HCT116 (cell line): Measurements from ENCODE around the gene LSM7. TPM values are rescaled to one million over a fixed set of nuclear protein-coding genes. Genes with fewer than 3 reads are reported as not detected.

Source experiments
- ATAC-seq: fragments of 200-7000 bp; cut with Tn5 transposase; 2 replicates; pipeline ENCODE4 v1.9.1; 2020; ENCODE audit warnings: mild to moderate bottlenecking, moderate library complexity
- BruUV-seq: library from RNA; stranded (reverse); fragments of 400-500 nt; replicated peaks from 2 replicates; lab custom pipeline; 2021; lab: Mats Ljungman, UMichigan
- CTCF ChIA-PET: fragments of 300-600 bp; sonication (Branson Sonifier 250); formaldehyde crosslinking; loops from one replicate; lab custom pipeline; 2021; ENCODE audit warnings: antibody characterized with exemption; lab: Charles Lee
- POLR2A ChIA-PET: fragments of 300-600, 350-600 bp; sonication (Branson Sonifier 250); formaldehyde crosslinking; loops from one replicate; lab custom pipeline; 2021; ENCODE audit warnings: antibody characterized with exemption; lab: Charles Lee
- RAD21 ChIA-PET, 2 experiments: fragments of 300-600 bp; sonication (Branson Sonifier 250); formaldehyde crosslinking; loops; one replicate each; lab custom pipeline; 2023; ENCODE audit warnings: low total read pairs in 2 of 2; ENCODE audit not compliant: uncharacterized antibody in 2 of 2, unreplicated experiment in 2 of 2, low non-redundant PET in 1 of 2; lab: Charles Lee
- DNase-seq: peaks from one replicate; pipeline ENCODE4 v3.0.0-alpha.2; 2010; ENCODE audit warnings: low read depth, low spot score
- H2AFZ ChIP-seq: fragments of 200-600 bp; shearing (Covaris generic), sonication (generic); 2 replicates; pipeline ENCODE4 v1.6.1; 2017; ENCODE audit warnings: low read depth, mixed run types, mixed read lengths, antibody characterized with exemption, low read length; ENCODE audit not compliant: poor library complexity, severe bottlenecking
- H3K27ac ChIP-seq: 2 replicates; pipeline ENCODE4 v1.5.1; 2012; ENCODE audit warnings: low read depth, low read length
- H3K27me3 ChIP-seq: fragments of 200-600 bp; sonication (generic); 2 replicates; pipeline ENCODE4 v1.6.1; 2016; ENCODE audit warnings: mixed run types, low read length, mixed read lengths; ENCODE audit not compliant: insufficient read depth
- H3K36me3 ChIP-seq, 2 experiments: fragments of 200-500 bp in 1 of 2; fragments of 200-600 bp in 1 of 2; sonication (Bioruptor generic) in 1 of 2; sonication (generic) in 1 of 2; 2 replicates each; pipeline versions ENCODE4 v1.5.1 to v1.6.1; 2014 to 2016; ENCODE audit warnings: low read length in 2 of 2, inconsistent platforms in 1 of 2, mixed read lengths in 1 of 2, mixed run types in 1 of 2; ENCODE audit not compliant: insufficient read depth in 2 of 2, control insufficient read depth in 1 of 2
- H3K4me1 ChIP-seq, 2 experiments: fragments of 200-600 bp in 1 of 2; sonication (generic) in 1 of 2; 2 replicates each; pipeline versions ENCODE4 v1.5.1 to v1.6.1; 2012 to 2017; ENCODE audit warnings: low read length in 2 of 2, inconsistent platforms in 1 of 2, mild to moderate bottlenecking in 1 of 2, mixed read lengths in 1 of 2, mixed run types in 1 of 2, moderate library complexity in 1 of 2; ENCODE audit not compliant: insufficient read depth in 2 of 2, control insufficient read depth in 1 of 2
- H3K4me2 ChIP-seq: fragments of 200-600 bp; sonication (generic); 2 replicates; pipeline ENCODE4 v1.6.1; 2017; ENCODE audit warnings: mixed run types, low read length, mixed read lengths
- H3K4me3 ChIP-seq, 2 experiments: fragments of 200-600 bp in 1 of 2; sonication (generic) in 1 of 2; replicated peaks in 1 of 2; 2 replicates each; pipeline ENCODE4 v1.5.1; 2011 to 2016; ENCODE audit warnings: low read length in 2 of 2, control low read depth in 1 of 2, low read depth in 1 of 2, mild to moderate bottlenecking in 1 of 2, mixed read lengths in 1 of 2, mixed run types in 1 of 2
- H3K79me2 ChIP-seq: fragments of 200-600 bp; sonication (generic); 2 replicates; pipeline ENCODE4 v1.6.1; 2017; ENCODE audit warnings: mild to moderate bottlenecking, mixed run types, low read length, moderate library complexity, mixed read lengths; ENCODE audit not compliant: insufficient read depth
- H3K9ac ChIP-seq: fragments of 200-600 bp; sonication (generic); 2 replicates; pipeline ENCODE4 v1.6.1; 2016; ENCODE audit warnings: low read length, mixed read lengths
- H3K9me2 ChIP-seq: fragments of 200-600 bp; sonication (generic), shearing (Covaris generic); 2 replicates; pipeline ENCODE4 v1.6.1; 2017; ENCODE audit warnings: mixed run types, mild to moderate bottlenecking, moderate library complexity; ENCODE audit not compliant: insufficient read depth
- H3K9me3 ChIP-seq, 2 experiments: fragments of 200-500 bp in 1 of 2; fragments of 200-600 bp in 1 of 2; sonication (Bioruptor generic) in 1 of 2; sonication (generic) in 1 of 2; 2 replicates each; pipeline ENCODE4 v1.6.1; 2014 to 2017; ENCODE audit warnings: low read length in 2 of 2, mixed read lengths in 2 of 2, inconsistent platforms in 1 of 2, low read depth in 1 of 2, mild to moderate bottlenecking in 1 of 2, mixed run types in 1 of 2, moderate library complexity in 1 of 2; ENCODE audit not compliant: control insufficient read depth in 1 of 2, insufficient read depth in 1 of 2
- H4K20me1 ChIP-seq: fragments of 200-600 bp; sonication (generic), shearing (Covaris generic); 2 replicates; pipeline ENCODE4 v1.6.1; 2017; ENCODE audit warnings: mixed run types, mild to moderate bottlenecking, moderate library complexity; ENCODE audit not compliant: insufficient read depth
- CEBPB ChIP-seq: IDR thresholded peaks from 2 replicates; pipeline ENCODE4 v1.6.1; 2012; ENCODE audit warnings: low read depth
- EGR1 ChIP-seq: IDR thresholded peaks from 2 replicates; pipeline ENCODE4 v1.6.1; 2012; ENCODE audit warnings: low read depth
- ELF1 ChIP-seq: IDR thresholded peaks from 2 replicates; pipeline ENCODE4 v1.6.1; 2012; ENCODE audit warnings: low read depth, borderline replicate concordance
- EZH2phosphoT487 ChIP-seq: fragments of 200-600 bp; IDR thresholded peaks from 2 replicates; pipeline ENCODE4 v1.6.1; 2018; ENCODE audit warnings: antibody characterized with exemption, borderline replicate concordance
- JUND ChIP-seq: IDR thresholded peaks from 2 replicates; pipeline ENCODE4 v1.6.1; 2012
- POLR2A ChIP-seq: IDR thresholded peaks from 2 replicates; pipeline ENCODE4 v1.7.0; 2011; ENCODE audit warnings: borderline replicate concordance; ENCODE audit not compliant: insufficient read depth, insufficient read length; ENCODE audit errors: extremely low read depth
- POLR2AphosphoS5 ChIP-seq: IDR thresholded peaks from 2 replicates; pipeline ENCODE4 v1.6.1; 2011; ENCODE audit warnings: mild to moderate bottlenecking, low read depth, low read length, moderate library complexity
- RAD21 ChIP-seq: IDR thresholded peaks from 2 replicates; pipeline ENCODE4 v1.6.1; 2012; ENCODE audit warnings: low read depth, mild to moderate bottlenecking
- SIN3A ChIP-seq: IDR thresholded peaks from 2 replicates; pipeline ENCODE4 v1.6.1; 2012; ENCODE audit warnings: low read depth
- SP1 ChIP-seq: IDR thresholded peaks from 2 replicates; pipeline ENCODE4 v1.6.1; 2012; ENCODE audit warnings: low read depth
- SRF ChIP-seq: IDR thresholded peaks from 2 replicates; pipeline ENCODE4 v1.6.1; 2012; ENCODE audit warnings: low read depth
- TCF7L2 ChIP-seq: IDR thresholded peaks from 2 replicates; pipeline ENCODE4 v1.7.0; 2011; ENCODE audit warnings: borderline replicate concordance, inconsistent platforms; ENCODE audit not compliant: insufficient read depth, insufficient read length; ENCODE audit errors: extremely low read depth
- YY1 ChIP-seq: IDR thresholded peaks from 2 replicates; pipeline ENCODE4 v1.6.1; 2011; ENCODE audit warnings: low read length, low read depth, moderate library complexity, mild to moderate bottlenecking; ENCODE audit not compliant: insufficient replicate concordance; ENCODE audit errors: extremely low read depth
- ZFX ChIP-seq: fragments of 450-650 bp; IDR thresholded peaks from 2 replicates; pipeline ENCODE4 v1.6.1; 2017
- intact Hi-C: fragments of 100-400 bp; cut with micrococcal nuclease; formaldehyde crosslinking; loops from 2 replicates; pipeline ENCODE4 v1.10.0; 2022
- total RNA-seq: library from RNA; stranded (reverse); gene quantifications from one replicate; pipeline ENCODE4 v1.2.1, GENCODE V29; 2021; ENCODE audit not compliant: unreplicated experiment
- TF ChIP-seq, protein P1 (sequence below): IDR thresholded peaks from 2 replicates; pipeline ENCODE4 v1.6.1; 2012; ENCODE audit warnings: low read depth

LSM7 gene
- total RNA-seq, 1 experiment from 2014 or later: 190 TPM

DNA sequence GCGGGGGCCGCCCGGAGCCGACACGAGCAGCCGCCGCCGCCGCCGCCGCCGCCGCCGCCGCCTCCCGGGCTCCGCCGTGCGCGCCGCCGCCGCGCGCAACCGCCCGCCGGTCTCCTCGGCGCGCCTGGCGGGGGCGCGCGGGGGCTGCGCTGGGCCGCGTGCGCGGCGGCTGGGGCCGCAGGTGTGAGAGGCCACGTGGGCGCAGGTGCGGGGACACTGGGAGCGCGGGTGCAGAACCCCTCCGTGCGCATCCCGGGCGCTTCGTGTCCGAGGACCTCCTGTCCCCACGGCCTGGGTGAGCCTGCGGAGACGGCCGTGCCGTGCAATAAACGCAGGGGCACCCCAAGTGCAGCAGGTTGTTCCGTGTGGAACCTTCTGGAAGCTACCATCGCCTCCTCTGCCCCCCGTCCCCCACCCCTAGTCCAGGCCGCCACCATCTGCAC, 20.3 kb downstream of the LSM7 start, which contains the start of gene LINGO3 (continued):
- TF ChIP-seq, protein P1, sequence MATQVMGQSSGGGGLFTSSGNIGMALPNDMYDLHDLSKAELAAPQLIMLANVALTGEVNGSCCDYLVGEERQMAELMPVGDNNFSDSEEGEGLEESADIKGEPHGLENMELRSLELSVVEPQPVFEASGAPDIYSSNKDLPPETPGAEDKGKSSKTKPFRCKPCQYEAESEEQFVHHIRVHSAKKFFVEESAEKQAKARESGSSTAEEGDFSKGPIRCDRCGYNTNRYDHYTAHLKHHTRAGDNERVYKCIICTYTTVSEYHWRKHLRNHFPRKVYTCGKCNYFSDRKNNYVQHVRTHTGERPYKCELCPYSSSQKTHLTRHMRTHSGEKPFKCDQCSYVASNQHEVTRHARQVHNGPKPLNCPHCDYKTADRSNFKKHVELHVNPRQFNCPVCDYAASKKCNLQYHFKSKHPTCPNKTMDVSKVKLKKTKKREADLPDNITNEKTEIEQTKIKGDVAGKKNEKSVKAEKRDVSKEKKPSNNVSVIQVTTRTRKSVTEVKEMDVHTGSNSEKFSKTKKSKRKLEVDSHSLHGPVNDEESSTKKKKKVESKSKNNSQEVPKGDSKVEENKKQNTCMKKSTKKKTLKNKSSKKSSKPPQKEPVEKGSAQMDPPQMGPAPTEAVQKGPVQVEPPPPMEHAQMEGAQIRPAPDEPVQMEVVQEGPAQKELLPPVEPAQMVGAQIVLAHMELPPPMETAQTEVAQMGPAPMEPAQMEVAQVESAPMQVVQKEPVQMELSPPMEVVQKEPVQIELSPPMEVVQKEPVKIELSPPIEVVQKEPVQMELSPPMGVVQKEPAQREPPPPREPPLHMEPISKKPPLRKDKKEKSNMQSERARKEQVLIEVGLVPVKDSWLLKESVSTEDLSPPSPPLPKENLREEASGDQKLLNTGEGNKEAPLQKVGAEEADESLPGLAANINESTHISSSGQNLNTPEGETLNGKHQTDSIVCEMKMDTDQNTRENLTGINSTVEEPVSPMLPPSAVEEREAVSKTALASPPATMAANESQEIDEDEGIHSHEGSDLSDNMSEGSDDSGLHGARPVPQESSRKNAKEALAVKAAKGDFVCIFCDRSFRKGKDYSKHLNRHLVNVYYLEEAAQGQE: no peak

DNA sequence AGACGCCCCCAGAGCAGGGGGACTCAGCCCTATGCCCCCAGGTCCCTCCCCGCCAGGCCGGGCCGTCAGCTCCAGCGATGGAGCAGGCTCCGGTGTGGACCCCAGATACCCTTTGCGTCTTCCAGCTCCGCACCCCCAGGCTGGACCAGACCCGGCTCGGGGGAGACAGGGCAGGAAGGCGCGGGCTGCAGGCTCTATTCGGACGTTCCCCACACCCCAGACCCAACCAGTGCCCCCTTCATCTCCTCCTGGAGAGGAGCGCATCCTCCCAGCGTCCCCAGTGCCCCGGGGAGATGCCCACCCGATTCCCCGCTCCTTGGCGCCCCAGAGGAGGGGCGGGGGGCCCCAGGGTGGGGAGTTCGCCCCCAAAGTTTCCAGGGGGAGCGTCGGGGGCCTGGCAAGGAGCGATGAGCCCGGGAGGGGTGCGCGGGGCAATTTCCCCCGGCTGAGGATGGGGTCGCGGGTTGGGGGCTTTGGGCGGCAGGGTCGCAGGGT, 20.8 kb downstream of the LSM7 start:
- intact Hi-C loops: no loop called here
- Histone ChIP-seq H3K4me1 (peaks cover 7 to 12% of the 10 kb centered on the region in 2 experiments), H3K27me3 (no peaks in the 10 kb centered on the region), H3K9me3 (no peaks in the 10 kb centered on the region), H4K20me1 (no peaks in the 10 kb centered on the region), H3K9me2 (no peaks in the 10 kb centered on the region), H3K27ac (no peak overlapping the region), H3K36me3 (no peaks in the 10 kb centered on the region), H3K4me3 (no peak overlapping the region), H3K79me2 (no peaks in the 10 kb centered on the region), H2AFZ (no peak overlapping the region), H3K9ac (no peak overlapping the region), H3K4me2 (no peak overlapping the region)
- ATAC-seq (no peak), DNase-seq (no peak)
- no TSS peak for BruUV-seq
- TF ChIP-seq SP1: no peak
- TF ChIP-seq POLR2AphosphoS5: no peak
- POLR2A ChIA-PET: no interaction called here
- RAD21 ChIA-PET: no interaction called here
- CTCF ChIA-PET: no interaction called here

DNA sequence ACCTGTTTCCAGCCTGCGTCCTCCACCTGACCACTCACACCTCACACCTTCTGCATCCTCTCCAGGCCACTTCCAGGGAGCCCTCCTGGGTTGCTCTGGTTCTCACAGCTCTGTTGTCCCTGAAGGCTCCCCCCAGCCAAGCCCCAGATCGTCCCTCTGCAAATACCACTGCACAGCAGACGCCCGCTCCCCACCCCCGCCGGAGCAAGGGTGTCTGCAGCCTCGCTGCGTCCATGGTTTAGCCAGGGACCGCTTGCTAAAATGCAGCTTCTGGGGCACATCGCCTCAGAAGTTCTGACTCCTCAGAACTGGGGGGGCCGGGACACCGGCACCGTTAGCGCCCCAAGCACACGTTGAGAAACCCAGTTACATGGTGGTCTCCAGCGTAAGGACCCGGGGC, 21.4 kb downstream of the LSM7 start:
- Histone ChIP-seq H3K36me3 (no peaks in the 10 kb centered on the region), H3K9me3 (no peaks in the 10 kb centered on the region), H3K4me1 (peaks cover 7 to 12% of the 10 kb centered on the region in 2 experiments), H3K4me3 (no peak overlapping the region), H3K9me2 (no peaks in the 10 kb centered on the region), H3K79me2 (no peaks in the 10 kb centered on the region), H3K4me2 (no peak overlapping the region), H3K27me3 (no peaks in the 10 kb centered on the region), H3K9ac (no peak overlapping the region), H4K20me1 (no peaks in the 10 kb centered on the region), H2AFZ (no peak overlapping the region), H3K27ac (no peak overlapping the region)
- ATAC-seq: no peak
- ChIA-PET RAD21 (no interaction called here), POLR2A (no interaction called here), CTCF (no interaction called here)
- BruUV-seq: no TSS peak
- DNase-seq: no peak
- intact Hi-C loops: no loop called here
- TF ChIP-seq ELF1 (no peak), JUND (no peak), SP1 (no peak), SRF (no peak), EZH2phosphoT487 (no peak), YY1 (no peak), SIN3A (no peak), TCF7L2 (no peak), POLR2AphosphoS5 (no peak), POLR2A (no peak), CEBPB (no peak), ZFX (no peak), RAD21 (no peak), EGR1 (no peak)
